H9 (cell line): ENCODE results near the gene C1QL1. TPM values are rescaled to one million over a fixed set of nuclear protein-coding genes. Genes with fewer than 3 reads are reported as not detected.

Experiments
- DNase-seq: peaks from one replicate; pipeline ENCODE4 v3.0.0-alpha.2; 2017
- H2AFZ ChIP-seq: one replicate; pipeline ENCODE4 v1.6.1; 2013; ENCODE audit warnings: mild to moderate bottlenecking, low read length, control low read depth, moderate library complexity
- H2AK5ac ChIP-seq: 2 replicates; pipeline ENCODE4 v1.6.1; 2013; ENCODE audit warnings: low read length, control low read depth, mixed read lengths; ENCODE audit not compliant: insufficient read length
- H2BK120ac ChIP-seq: one replicate; pipeline ENCODE4 v1.6.1; 2013; ENCODE audit warnings: low read depth, mild to moderate bottlenecking, low read length, control low read depth, inconsistent platforms; ENCODE audit not compliant: poor library complexity, severe bottlenecking
- H2BK12ac ChIP-seq: 2 replicates; pipeline ENCODE4 v1.6.1; 2013; ENCODE audit warnings: low read length, control low read depth, mixed read lengths, low read depth; ENCODE audit not compliant: insufficient read length
- H2BK15ac ChIP-seq: 2 replicates; pipeline ENCODE4 v1.6.1; 2013; ENCODE audit warnings: low read depth, low read length, control low read depth
- H2BK20ac ChIP-seq: one replicate; pipeline ENCODE4 v1.6.1; 2013; ENCODE audit warnings: low read depth, mild to moderate bottlenecking, low read length, control low read depth, inconsistent platforms; ENCODE audit not compliant: poor library complexity, severe bottlenecking
- H2BK5ac ChIP-seq: 2 replicates; pipeline ENCODE4 v1.6.1; 2013; ENCODE audit warnings: low read length, control low read depth, mixed read lengths; ENCODE audit not compliant: insufficient read length
- H3K14ac ChIP-seq: 2 replicates; pipeline ENCODE4 v1.6.1; 2013; ENCODE audit warnings: low read length, control low read depth; ENCODE audit not compliant: insufficient read depth
- H3K18ac ChIP-seq: 2 replicates; pipeline ENCODE4 v1.6.1; 2013; ENCODE audit warnings: low read depth, mild to moderate bottlenecking, mixed read lengths, low read length, control low read depth; ENCODE audit not compliant: insufficient read length
- H3K23ac ChIP-seq: 2 replicates; pipeline ENCODE4 v1.6.1; 2013; ENCODE audit warnings: low read length, control low read depth, mixed read lengths, low read depth; ENCODE audit not compliant: insufficient read length
- H3K23me2 ChIP-seq: 2 replicates; pipeline ENCODE4 v1.6.1; 2013; ENCODE audit warnings: low read depth, mild to moderate bottlenecking, mixed read lengths, low read length, control low read depth; ENCODE audit not compliant: insufficient read length, poor library complexity, severe bottlenecking
- H3K27ac ChIP-seq: 2 replicates; pipeline ENCODE4 v1.5.1; 2013; ENCODE audit warnings: low read length, control low read depth, mixed read lengths, low read depth; ENCODE audit not compliant: insufficient read length
- H3K27me3 ChIP-seq: 2 replicates; pipeline ENCODE4 v1.6.1; 2013; ENCODE audit warnings: low read length, control low read depth, inconsistent platforms; ENCODE audit not compliant: insufficient read depth
- H3K4ac ChIP-seq: 2 replicates; pipeline ENCODE4 v1.6.1; 2013; ENCODE audit warnings: low read depth, mild to moderate bottlenecking, control low read depth, inconsistent platforms, low read length, moderate library complexity
- H3K4me1 ChIP-seq: 2 replicates; pipeline ENCODE4 v1.6.1; 2013; ENCODE audit warnings: low read length, control low read depth, inconsistent platforms; ENCODE audit not compliant: insufficient read depth
- H3K4me2 ChIP-seq: 2 replicates; pipeline ENCODE4 v1.6.1; 2013; ENCODE audit warnings: low read length, control low read depth, mixed read lengths; ENCODE audit not compliant: insufficient read length, insufficient read depth
- H3K56ac ChIP-seq: 2 replicates; pipeline ENCODE4 v1.6.1; 2013; ENCODE audit warnings: low read depth, mild to moderate bottlenecking, mixed read lengths, low read length, control low read depth; ENCODE audit not compliant: insufficient read length
- H3K79me1 ChIP-seq: 2 replicates; pipeline ENCODE4 v1.6.1; 2013; ENCODE audit warnings: low read depth, mild to moderate bottlenecking, moderate library complexity, low read length, control low read depth, inconsistent platforms; ENCODE audit not compliant: insufficient read depth, poor library complexity, severe bottlenecking
- H3K79me2 ChIP-seq: 2 replicates; pipeline ENCODE4 v1.6.1; 2013; ENCODE audit warnings: low read length, control low read depth, inconsistent platforms; ENCODE audit not compliant: insufficient read depth
- H3K9ac ChIP-seq: 2 replicates; pipeline ENCODE4 v1.6.1; 2013; ENCODE audit warnings: low read length, control low read depth, mixed read lengths; ENCODE audit not compliant: insufficient read length; ENCODE audit errors: extremely low read depth
- H3K9me3 ChIP-seq: one replicate; pipeline ENCODE4 v1.6.1; 2013; ENCODE audit warnings: low read depth, low read length, inconsistent platforms; ENCODE audit not compliant: control insufficient read depth
- H3T11ph ChIP-seq: one replicate; pipeline ENCODE4 v1.6.1; 2013; ENCODE audit warnings: mild to moderate bottlenecking, low read length, control low read depth, inconsistent platforms
- H4K20me1 ChIP-seq: one replicate; pipeline ENCODE4 v1.6.1; 2013; ENCODE audit not compliant: control insufficient read depth, insufficient read length, insufficient read depth
- H4K5ac ChIP-seq: 2 replicates; pipeline ENCODE4 v1.6.1; 2013; ENCODE audit warnings: low read depth, mild to moderate bottlenecking, mixed read lengths, low read length, control low read depth; ENCODE audit not compliant: insufficient read length
- H4K8ac ChIP-seq: replicated peaks from 2 replicates; pipeline ENCODE4 v1.6.1; 2013; ENCODE audit warnings: low read length, control low read depth, mixed read lengths, low read depth; ENCODE audit not compliant: insufficient read length
- H4K91ac ChIP-seq: 2 replicates; pipeline ENCODE4 v1.6.1; 2013; ENCODE audit warnings: low read depth, mild to moderate bottlenecking, moderate library complexity, mixed read lengths, low read length, control low read depth; ENCODE audit not compliant: insufficient read length
- H3K27ac Mint-ChIP-seq, 3 experiments: 2 replicates in 2 of 3; 3 replicates in 1 of 3; pipeline ENCODE4 v1.8.0; 2020 to 2021; ENCODE audit warnings: mixed read lengths in 3 of 3, mild to moderate bottlenecking in 1 of 3, moderate library complexity in 1 of 3
- H3K27me3 Mint-ChIP-seq: 2 replicates; pipeline ENCODE4 v1.8.0; 2021; ENCODE audit warnings: low read depth, mild to moderate bottlenecking, moderate library complexity, mixed read lengths
- H3K36me3 Mint-ChIP-seq, 3 experiments: 2 replicates in 2 of 3; 3 replicates in 1 of 3; pipeline ENCODE4 v1.8.0; 2020 to 2021; ENCODE audit warnings: low read depth in 3 of 3, mixed read lengths in 3 of 3; ENCODE audit not compliant: insufficient read depth in 1 of 3
- H3K4me1 Mint-ChIP-seq, 2 experiments: 2 replicates each; pipeline ENCODE4 v1.8.0; 2020; ENCODE audit warnings: mixed read lengths in 2 of 2
- H3K4me3 Mint-ChIP-seq, 2 experiments: 2 replicates in 1 of 2; 3 replicates in 1 of 2; pipeline ENCODE4 v1.8.0; 2020 to 2021; ENCODE audit warnings: mild to moderate bottlenecking in 2 of 2, mixed read lengths in 2 of 2, moderate library complexity in 1 of 2
- H3K9me3 Mint-ChIP-seq, 2 experiments: 2 replicates in 1 of 2; 3 replicates in 1 of 2; pipeline ENCODE4 v1.8.0; 2020; ENCODE audit warnings: mild to moderate bottlenecking in 2 of 2, mixed read lengths in 2 of 2, moderate library complexity in 1 of 2
- CTCF ChIP-seq: fragments of 200-600 bp; sonication (generic); conservative IDR thresholded peaks from 3 replicates; pipeline ENCODE4 v1.8.0; 2021; ENCODE audit warnings: antibody characterized with exemption, mild to moderate bottlenecking
- WGBS: extraction: QIAGEN DNeasy Blood & Tissue Kit; methylation state at CpG from one replicate; pipeline ENCODE4 v1.1.7; 2013; ENCODE audit warnings: missing lambda C conversion rate, low lambda C conversion rate, mixed read lengths; ENCODE audit not compliant: insufficient read length; ENCODE audit errors: extremely low coverage; 5-methylcytosine and 5-hydroxymethylcytosine counted together
- total RNA-seq: library from RNA; stranded (reverse); gene quantifications from 2 replicates; pipeline ENCODE4 v1.2.1, GENCODE V29; 2021

Gene C1QL1
- total RNA-seq, 1 experiment from 2014 or later, result 6.0 TPM

GRCh38 chr17:44913676-44914075, 54.4 kb downstream of the C1QL1 start:
- Histone ChIP-seq H2AFZ (no peak overlapping the region), H4K91ac (no peak overlapping the region), H2BK12ac (no peak overlapping the region), H3K79me2 (no peaks in the 10 kb centered on the region), H3K23me2 (peaks cover 6% of the 10 kb centered on the region), H3K4me2 (no peak overlapping the region), H3K9me3 (no peaks in the 10 kb centered on the region), H2BK120ac (no peak overlapping the region), H3K56ac (no peak overlapping the region), H3K79me1 (no peaks in the 10 kb centered on the region), H2BK5ac (no peak overlapping the region), H3K14ac (no peak overlapping the region), H2AK5ac (no peak overlapping the region), H3K4me1 (peaks cover 2% of the 10 kb centered on the region; the same call in 1 of the 2 replicates), H2BK15ac (no peak overlapping the region), H4K20me1 (no peaks in the 10 kb centered on the region), H3K27ac (no peak overlapping the region), H2BK20ac (no peak overlapping the region), H3K27me3 (peaks cover 4% of the 10 kb centered on the region; the same call in 1 of the 2 replicates), H3K23ac (no peak overlapping the region), H3T11ph (no peak overlapping the region), H3K4ac (no peak overlapping the region), H4K8ac (no peak overlapping the region), H3K9ac (no peak overlapping the region), H4K5ac (no peak overlapping the region), H3K18ac (no peak overlapping the region)
- no peak for TF ChIP-seq CTCF
- H3K9me3 Mint-ChIP-seq, result no peaks in the 10 kb centered on the region
- peaks cover 8 to 10% of the 10 kb centered on the region in 2 experiments; a peak in 3 of 4 replicates for H3K4me1 Mint-ChIP-seq
- H3K36me3 Mint-ChIP-seq, result no peaks in the 10 kb centered on the region
- no peak overlapping the region; a peak in 1 of 7 replicates for H3K27ac Mint-ChIP-seq
- no peak for DNase-seq
- no peak overlapping the region; a peak in 2 of 5 replicates for H3K4me3 Mint-ChIP-seq
- WGBS, result no CpG with 5 or more reads among the region's 6 CpGs
- H3K27me3 Mint-ChIP-seq, result peaks cover 53% of the 10 kb centered on the region
